Measurements from ENCODE around the gene CCDC194.

CCDC194 gene

GRCh38 chr19:17394891-17395415 lies 957 bp upstream of the CCDC194 start (continued):
- TF ChIP-seq EGR2 (tag by site-specific recombination; IDR thresholded peaks at IDR 0.05; ENCODE audit: low read depth) (peak; percentile 95), PATZ1 (tag by site-specific recombination; IDR thresholded peaks at IDR 0.05) (peak; percentile 67; the same call in 1 of the 2 replicates), ZNF629 (tag by site-specific recombination; IDR thresholded peaks at IDR 0.05) (peak; percentile 43), ZNF335 (tag by site-specific recombination; conservative IDR thresholded peaks at IDR 0.05) (peak; percentile 38; the same call in 1 of the 2 replicates), WT1 (tag by site-specific recombination; IDR thresholded peaks at IDR 0.05) (peak; percentile 82), ZNF654 (tag by site-specific recombination; IDR thresholded peaks at IDR 0.05; ENCODE audit: low read depth) (peak; percentile 97), ZNF558 (tag by site-specific recombination; IDR thresholded peaks at IDR 0.05) (peak; percentile 29; the same call in 1 of the 2 replicates), ZNF664 (tag by site-specific recombination; IDR thresholded peaks at IDR 0.05) (0 out of 2 replicates have a peak, but pooled peaks have one; percentile 25), MZF1 (tag by site-specific recombination; IDR thresholded peaks at IDR 0.05; ENCODE audit: borderline replicate concordance) (peak; percentile 77; the same call in 1 of the 2 replicates), ZNF768 (tag by site-specific recombination; IDR thresholded peaks at IDR 0.05) (no peak), ZNF518A (tag by site-specific recombination; conservative IDR thresholded peaks at IDR 0.05; ENCODE audit: low read depth) (peak; percentile 49; the same call in 1 of the 2 replicates), KLF17 (tag by site-specific recombination; IDR thresholded peaks at IDR 0.05) (peak; percentile 91), ZNF488 (tag by site-specific recombination; IDR thresholded peaks at IDR 0.05) (0 out of 2 replicates have a peak, but pooled peaks have one; percentile 29), ZNF76 (tag by site-specific recombination; IDR thresholded peaks at IDR 0.05; ENCODE audit: borderline replicate concordance, low read depth) (peak; percentile 28; the same call in 1 of the 2 replicates), GLI4 (tag by site-specific recombination; IDR thresholded peaks at IDR 0.05) (0 out of 2 replicates have a peak, but pooled peaks have one; percentile 51), SP3 (tag by site-specific recombination; IDR thresholded peaks at IDR 0.05) (peak; percentile 90), KLF8 (tag by site-specific recombination; IDR thresholded peaks at IDR 0.05) (peak; percentile 78), ZNF692 (tag by site-specific recombination; IDR thresholded peaks at IDR 0.05) (peak; percentile 55; the same call in 1 of the 2 replicates), ZNF121 (tag by site-specific recombination; IDR thresholded peaks at IDR 0.05) (peak; percentile 99), ZBTB26 (tag by site-specific recombination; optimal IDR thresholded peaks at IDR 0.05) (peak; percentile 23), PRDM1 (tag by site-specific recombination; IDR thresholded peaks at IDR 0.05) (no peak), ZNF843 (tag by site-specific recombination; IDR thresholded peaks at IDR 0.05) (peak; percentile 59; the same call in 1 of the 2 replicates), ZNF580 (tag by site-specific recombination; IDR thresholded peaks at IDR 0.05) (peak; percentile 89), ZNF350 (tag by site-specific recombination; IDR thresholded peaks at IDR 0.05) (no peak), ZNF639 (tag by site-specific recombination; IDR thresholded peaks at IDR 0.05) (peak; percentile 79)
